HEK293T (cell line): ENCODE results near the gene SSTR4.
A peak's percentile ranks its signal among the peaks of the same experiment; 100 is the strongest.

Source experiments
- CTCF ChIA-PET: fragments of 350-600 bp; formaldehyde crosslinking; extraction: SDS; loops from one replicate; lab custom pipeline; 2021; ENCODE audit warnings: antibody characterized with exemption, inconsistent platforms; lab: Yijun Ruan, JAX
- POLR2A ChIA-PET: fragments of 350-600 bp; formaldehyde crosslinking; extraction: SDS; loops from one replicate; lab custom pipeline; 2020; ENCODE audit warnings: antibody characterized with exemption, inconsistent platforms; lab: Yijun Ruan, JAX
- DNase-seq: peaks from one replicate; pipeline ENCODE4 v3.0.0; 2012; ENCODE audit warnings: mixed read lengths; ENCODE audit errors: extremely low spot score
- ARNT ChIP-seq: fragments of 450-650 bp; IDR thresholded peaks from 2 replicates; pipeline ENCODE4 v1.6.1; 2017; ENCODE audit warnings: mild to moderate bottlenecking
- BHLHE40 ChIP-seq: fragments of 450-650 bp; IDR thresholded peaks from 2 replicates; pipeline ENCODE4 v1.6.1; 2016; ENCODE audit warnings: mild to moderate bottlenecking, moderate library complexity, borderline replicate concordance
- CTBP1 ChIP-seq: fragments of 450-650 bp; IDR thresholded peaks from 2 replicates; pipeline ENCODE4 v1.6.1; 2016; ENCODE audit warnings: borderline replicate concordance
- ELF4 ChIP-seq: fragments of 450-650 bp; IDR thresholded peaks from 2 replicates; pipeline ENCODE4 v1.6.1; 2017; ENCODE audit warnings: antibody characterized with exemption
- FOXA1 ChIP-seq: fragments of 450-650 bp; IDR thresholded peaks from 2 replicates; pipeline ENCODE4 v1.6.1; 2016; ENCODE audit warnings: mild to moderate bottlenecking
- FOXK2 ChIP-seq: fragments of 450-650 bp; IDR thresholded peaks from 2 replicates; pipeline ENCODE4 v1.6.1; 2016; ENCODE audit warnings: mild to moderate bottlenecking
- FOXM1 ChIP-seq: fragments of 450-650 bp; IDR thresholded peaks from 2 replicates; pipeline ENCODE4 v1.6.1; 2017; ENCODE audit warnings: mild to moderate bottlenecking, borderline replicate concordance
- HDGF ChIP-seq: fragments of 450-650 bp; IDR thresholded peaks from 2 replicates; pipeline ENCODE4 v1.6.1; 2017; ENCODE audit warnings: antibody characterized with exemption, borderline replicate concordance
- L3MBTL2 ChIP-seq: fragments of 450-650 bp; conservative IDR thresholded peaks from 2 replicates; pipeline ENCODE4 v1.6.1; 2016; ENCODE audit warnings: mild to moderate bottlenecking
- LEF1 ChIP-seq: fragments of 450-650 bp; IDR thresholded peaks from 2 replicates; pipeline ENCODE4 v1.6.1; 2017; ENCODE audit warnings: mild to moderate bottlenecking, borderline replicate concordance
- NFRKB ChIP-seq: fragments of 450-650 bp; IDR thresholded peaks from 2 replicates; pipeline ENCODE4 v1.6.1; 2016; ENCODE audit warnings: mild to moderate bottlenecking, moderate library complexity
- PKNOX1 ChIP-seq: fragments of 450-650 bp; IDR thresholded peaks from 2 replicates; pipeline ENCODE4 v1.6.1; 2016
- SP1 ChIP-seq: fragments of 450-650 bp; IDR thresholded peaks from 2 replicates; pipeline ENCODE4 v1.6.1; 2017
- SUZ12 ChIP-seq: fragments of 450-650 bp; IDR thresholded peaks from 2 replicates; pipeline ENCODE4 v1.6.1; 2016; ENCODE audit warnings: mild to moderate bottlenecking
- TARDBP ChIP-seq: fragments of 450-650 bp; IDR thresholded peaks from 2 replicates; pipeline ENCODE4 v1.6.1; 2016
- ZNF384 ChIP-seq: fragments of 450-650 bp; IDR thresholded peaks from 2 replicates; pipeline ENCODE4 v1.6.1; 2016

The SSTR4 gene

GRCh38 chr20:23048283-23049200 is 13.4 kb downstream of the SSTR4 start:
- DNase-seq = peak; percentile 64

GRCh38 chr20:23049201-23050075 is 14.3 kb downstream of the SSTR4 start, which contains the start of gene THBD:
Gene THBD, minus strand, starts transcription at chr20:23049672. Its CDS starts 168 bp downstream, at chr20:23049504.
- TF ChIP-seq ZNF384 = no peak
- no peak for TF ChIP-seq FOXM1
- TF ChIP-seq SP1 = no peak
- no peak for TF ChIP-seq TARDBP
- TF ChIP-seq L3MBTL2 = peak; percentile 52
- no peak for TF ChIP-seq NFRKB
- TF ChIP-seq ELF4 = no peak
- no peak for TF ChIP-seq FOXK2
- DNase-seq = no peak
- CTCF ChIA-PET = interaction anchor here (0.8 to 2.2 kb wide), 3 partner anchors 16 to 358 kb away, joined by 3 to 15 read pairs (median 8); no protein-coding TSS in a partner anchor
- POLR2A ChIA-PET = interaction anchor here (1.3 to 2.8 kb wide), 7 partner anchors 12 to 309 kb away, joined by 3 to 24 read pairs (median 9); no protein-coding TSS in a partner anchor

More at GRCh38 chr20:23048283-23049200, 13.4 kb downstream of the SSTR4 start:
- TF ChIP-seq TARDBP (no peak), PKNOX1 (no peak), FOXK2 (no peak), FOXA1 (no peak), L3MBTL2 (peak; percentile 59)
- ChIA-PET POLR2A (no interaction called here), CTCF (no interaction called here)

- DNase-seq = peak; percentile 9
- POLR2A ChIA-PET = interaction anchor here (0.7 to 2.8 kb wide), 26 partner anchors 8 to 358 kb away, joined by 3 to 24 read pairs (median 4); no protein-coding TSS in a partner anchor
- no peak for TF ChIP-seq PKNOX1
- no peak for TF ChIP-seq ARNT
- TF ChIP-seq NFRKB = no peak
- TF ChIP-seq FOXM1 = no peak
- no peak for TF ChIP-seq ELF4
- no peak for TF ChIP-seq ZNF384
- no peak for TF ChIP-seq FOXK2
- TF ChIP-seq HDGF = no peak
- no peak for TF ChIP-seq FOXA1
- TF ChIP-seq LEF1 = no peak
- TF ChIP-seq SP1 = no peak
- TF ChIP-seq TARDBP = no peak
- no peak for TF ChIP-seq CTBP1
- TF ChIP-seq BHLHE40 = no peak
- no peak for TF ChIP-seq SUZ12
- CTCF ChIA-PET = interaction anchor here (0.8 to 2.2 kb wide), 9 partner anchors 10 to 358 kb away, joined by 3 to 15 read pairs (median 6); no protein-coding TSS in a partner anchor
These were observed 15.1 kb downstream of the SSTR4 start for GRCh38 chr20:23050076-23050838.

GRCh38 chr20:23050847-23051627 is 15.9 kb downstream of the SSTR4 start:
- POLR2A ChIA-PET = interaction anchor here (0.7 to 2.8 kb wide), 28 partner anchors 9 to 359 kb away, joined by 3 to 24 read pairs (median 4); no protein-coding TSS in a partner anchor
- TF ChIP-seq L3MBTL2 (peak; percentile 72), ARNT (no peak)
- CTCF ChIA-PET = interaction anchor here (0.5 to 2.2 kb wide), 15 partner anchors 9 to 359 kb away, joined by 3 to 15 read pairs (median 4); no protein-coding TSS in a partner anchor
- DNase-seq = peak; percentile 68

- ChIA-PET POLR2A (no interaction called here), CTCF (no interaction called here)
- TF ChIP-seq L3MBTL2 = no peak
- TF ChIP-seq LEF1 = no peak
- no peak for TF ChIP-seq ZNF384
- TF ChIP-seq SP1 = no peak
- TF ChIP-seq BHLHE40 = no peak
- TF ChIP-seq CTBP1 = no peak
- no peak for TF ChIP-seq FOXA1
- no peak for TF ChIP-seq NFRKB
- no peak for TF ChIP-seq ELF4
- TF ChIP-seq HDGF = no peak
- no peak for TF ChIP-seq TARDBP
- no peak for TF ChIP-seq PKNOX1
- TF ChIP-seq FOXM1 = no peak
- TF ChIP-seq ARNT = no peak
- TF ChIP-seq SUZ12 = no peak
- DNase-seq = no peak
These were observed 17.8 kb downstream of the SSTR4 start for GRCh38 chr20:23052904-23053303.
